SK-N-SH (cell line): ENCODE data around the gene ZNF750.

Experiments used
- GATA2 ChIP-seq: sonication (generic); formaldehyde crosslinking; IDR thresholded peaks from 2 replicates; pipeline ENCODE4 v1.5.0; 2020; ENCODE audit warnings: mild to moderate bottlenecking, missing genetic modification reagents
- MEF2A ChIP-seq: IDR thresholded peaks from 2 replicates; pipeline ENCODE4 v1.4.0; 2012; ENCODE audit warnings: low read depth, borderline replicate concordance
- POLR2AphosphoS5 ChIP-seq: IDR thresholded peaks from 2 replicates; pipeline ENCODE4 v1.6.1; 2012; ENCODE audit warnings: low read depth, low read length
- REST ChIP-seq: IDR thresholded peaks from 2 replicates; pipeline ENCODE4 v1.6.1; 2012; ENCODE audit warnings: mild to moderate bottlenecking, low read depth, low read length, moderate library complexity
- RXRA ChIP-seq: IDR thresholded peaks from 2 replicates; pipeline ENCODE4 v1.4.0; 2012; ENCODE audit warnings: low read depth, mild to moderate bottlenecking, borderline replicate concordance
- SMC3 ChIP-seq: IDR thresholded peaks from 2 replicates; pipeline ENCODE4 v1.6.1; 2012; ENCODE audit warnings: low read depth, low read length, improper control_type of control experiment
- USF2 ChIP-seq: fragments of 150-350 bp; IDR thresholded peaks from 2 replicates; pipeline ENCODE4 v1.6.1; 2017; ENCODE audit warnings: antibody characterized with exemption, low read length, low read depth, borderline replicate concordance
- TF ChIP-seq, protein P1 (sequence below): IDR thresholded peaks from 2 replicates; pipeline ENCODE4 v1.4.0; 2012; ENCODE audit warnings: low read depth
- TF ChIP-seq, protein P2 (sequence below): fragments of 200-600 bp; sonication (generic); IDR thresholded peaks from 2 replicates; pipeline ENCODE4 v1.6.1; 2017; ENCODE audit warnings: antibody characterized with exemption, mild to moderate bottlenecking, moderate library complexity

DNA sequence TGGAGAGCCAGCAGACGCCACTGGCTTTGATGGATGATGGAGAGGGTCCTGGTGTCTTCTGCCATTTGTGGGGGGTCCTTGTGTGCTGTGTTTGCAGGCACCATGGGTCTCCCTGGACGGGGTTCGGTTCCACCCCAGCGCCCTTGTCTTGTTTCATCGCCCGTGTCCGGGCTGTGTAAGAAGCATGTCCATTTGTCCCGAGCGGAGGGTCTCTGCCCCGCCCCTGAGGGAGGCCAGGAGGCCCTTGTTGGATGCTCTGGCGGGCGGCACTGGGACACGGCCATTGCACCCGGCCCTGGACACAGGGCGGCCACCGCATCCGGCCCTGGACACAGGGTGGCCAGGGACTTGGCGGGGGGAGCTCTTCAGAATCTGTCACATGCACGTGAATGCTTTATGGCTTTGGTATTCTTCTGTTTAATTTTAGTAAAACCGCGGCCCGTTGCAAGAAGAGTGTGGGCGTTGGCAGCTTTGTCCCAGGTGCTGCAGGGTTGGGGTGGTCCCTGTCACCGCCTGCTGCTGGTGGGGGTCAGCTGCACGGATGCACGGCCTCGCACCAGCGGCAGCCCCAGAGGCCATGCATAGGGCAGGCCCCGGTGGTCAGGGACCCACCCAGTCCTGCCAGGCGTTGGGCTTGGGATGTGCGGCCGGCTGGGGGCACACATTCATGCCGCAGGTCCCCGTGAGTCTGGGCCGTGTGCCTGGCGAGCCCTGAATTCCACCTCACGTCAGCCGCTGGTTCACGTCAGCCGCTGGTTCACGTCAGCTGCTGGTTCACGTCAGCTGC is 21.0 kb upstream of the ZNF750 start:
- TF ChIP-seq MEF2A (no peak), SMC3 (no peak), GATA2 (CRISPR knock-in tag) (no peak), USF2 (no peak), REST (no peak), RXRA (no peak), POLR2AphosphoS5 (no peak)
- TF ChIP-seq, protein P1, sequence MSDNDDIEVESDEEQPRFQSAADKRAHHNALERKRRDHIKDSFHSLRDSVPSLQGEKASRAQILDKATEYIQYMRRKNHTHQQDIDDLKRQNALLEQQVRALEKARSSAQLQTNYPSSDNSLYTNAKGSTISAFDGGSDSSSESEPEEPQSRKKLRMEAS: no peak
- TF ChIP-seq, protein P2, sequence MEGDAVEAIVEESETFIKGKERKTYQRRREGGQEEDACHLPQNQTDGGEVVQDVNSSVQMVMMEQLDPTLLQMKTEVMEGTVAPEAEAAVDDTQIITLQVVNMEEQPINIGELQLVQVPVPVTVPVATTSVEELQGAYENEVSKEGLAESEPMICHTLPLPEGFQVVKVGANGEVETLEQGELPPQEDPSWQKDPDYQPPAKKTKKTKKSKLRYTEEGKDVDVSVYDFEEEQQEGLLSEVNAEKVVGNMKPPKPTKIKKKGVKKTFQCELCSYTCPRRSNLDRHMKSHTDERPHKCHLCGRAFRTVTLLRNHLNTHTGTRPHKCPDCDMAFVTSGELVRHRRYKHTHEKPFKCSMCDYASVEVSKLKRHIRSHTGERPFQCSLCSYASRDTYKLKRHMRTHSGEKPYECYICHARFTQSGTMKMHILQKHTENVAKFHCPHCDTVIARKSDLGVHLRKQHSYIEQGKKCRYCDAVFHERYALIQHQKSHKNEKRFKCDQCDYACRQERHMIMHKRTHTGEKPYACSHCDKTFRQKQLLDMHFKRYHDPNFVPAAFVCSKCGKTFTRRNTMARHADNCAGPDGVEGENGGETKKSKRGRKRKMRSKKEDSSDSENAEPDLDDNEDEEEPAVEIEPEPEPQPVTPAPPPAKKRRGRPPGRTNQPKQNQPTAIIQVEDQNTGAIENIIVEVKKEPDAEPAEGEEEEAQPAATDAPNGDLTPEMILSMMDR: no peak
